ENCODE results near the gene TMEM145.

The TMEM145 gene

GRCh38 chr19:42366673-42367072 lies 53.6 kb downstream of the TMEM145 start:
- no peak for DNase-seq

DNA sequence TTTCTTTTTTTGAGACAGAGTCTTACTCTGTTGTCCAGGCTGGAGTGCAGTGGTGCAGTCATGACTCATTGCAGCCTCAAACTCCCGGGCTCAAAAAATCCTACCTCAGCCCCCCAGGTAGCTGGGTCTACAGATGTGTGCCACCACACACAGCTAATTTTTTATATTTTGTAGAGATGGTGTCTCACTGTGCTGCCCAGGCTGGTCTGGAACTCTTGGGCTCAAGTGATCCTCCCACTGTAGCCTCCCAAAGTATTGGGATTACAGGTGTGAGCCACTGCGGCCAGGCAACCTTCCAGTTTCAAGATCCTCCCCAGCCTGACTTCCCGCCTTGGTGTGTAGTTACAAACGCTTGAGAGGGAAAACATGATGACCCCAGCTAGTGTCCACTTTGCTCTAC lies 54.8 kb downstream of the TMEM145 start:
- no peak for DNase-seq

GRCh38 chr19:42368360-42368759 lies 55.3 kb downstream of the TMEM145 start:
- no peak for DNase-seq

DNA sequence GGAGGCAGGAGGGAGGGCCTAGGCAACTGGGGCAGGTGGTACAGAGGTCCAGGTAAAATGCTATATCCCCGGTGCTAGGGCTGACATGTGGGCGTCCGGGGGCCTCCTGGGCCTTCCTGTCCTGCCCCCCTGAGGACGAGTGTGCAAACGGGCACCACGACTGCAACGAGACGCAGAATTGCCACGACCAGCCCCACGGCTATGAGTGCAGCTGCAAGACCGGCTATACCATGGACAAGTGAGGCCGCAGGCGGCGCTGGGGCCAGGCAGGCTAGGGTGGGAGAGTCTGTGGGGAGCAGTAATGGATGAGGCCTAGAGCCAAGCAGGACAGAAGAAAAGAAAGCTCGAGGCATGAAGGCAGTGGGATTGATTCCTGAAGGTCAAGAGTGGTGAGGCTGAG lies 55.7 kb downstream of the TMEM145 start:
- no peak for DNase-seq

DNA sequence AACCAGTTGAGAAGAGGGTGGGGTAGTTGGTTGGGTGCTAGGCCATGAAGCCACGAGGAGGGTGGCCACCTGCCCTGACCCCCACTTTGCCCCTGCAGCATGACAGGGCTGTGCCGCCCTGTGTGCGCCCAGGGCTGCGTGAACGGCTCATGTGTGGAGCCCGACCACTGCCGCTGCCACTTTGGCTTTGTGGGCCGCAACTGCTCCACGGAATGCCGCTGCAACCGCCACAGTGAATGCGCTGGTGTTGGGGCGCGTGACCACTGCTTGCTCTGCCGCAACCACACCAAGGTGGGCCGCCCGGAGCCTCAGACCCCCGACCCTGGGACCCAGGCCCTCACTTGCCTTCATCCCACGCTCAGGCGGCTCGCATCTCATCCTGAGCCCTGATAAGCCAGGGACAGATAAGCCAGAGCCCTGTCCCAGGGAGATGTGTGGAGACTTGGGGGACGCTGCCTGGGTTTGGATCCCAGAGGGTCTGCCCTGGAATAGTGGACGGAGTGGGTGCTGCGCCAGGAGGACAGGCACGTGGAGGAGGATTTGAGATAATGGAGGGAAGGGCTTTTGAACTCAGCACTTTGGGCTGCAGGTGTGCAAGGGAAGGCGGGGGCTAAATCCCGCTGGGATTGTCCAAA lies 56.4 kb downstream of the TMEM145 start:
- no peak for DNase-seq

GRCh38 chr19:42370068-42370520 lies 57.0 kb downstream of the TMEM145 start:
- DNase-seq, result no peak

DNA sequence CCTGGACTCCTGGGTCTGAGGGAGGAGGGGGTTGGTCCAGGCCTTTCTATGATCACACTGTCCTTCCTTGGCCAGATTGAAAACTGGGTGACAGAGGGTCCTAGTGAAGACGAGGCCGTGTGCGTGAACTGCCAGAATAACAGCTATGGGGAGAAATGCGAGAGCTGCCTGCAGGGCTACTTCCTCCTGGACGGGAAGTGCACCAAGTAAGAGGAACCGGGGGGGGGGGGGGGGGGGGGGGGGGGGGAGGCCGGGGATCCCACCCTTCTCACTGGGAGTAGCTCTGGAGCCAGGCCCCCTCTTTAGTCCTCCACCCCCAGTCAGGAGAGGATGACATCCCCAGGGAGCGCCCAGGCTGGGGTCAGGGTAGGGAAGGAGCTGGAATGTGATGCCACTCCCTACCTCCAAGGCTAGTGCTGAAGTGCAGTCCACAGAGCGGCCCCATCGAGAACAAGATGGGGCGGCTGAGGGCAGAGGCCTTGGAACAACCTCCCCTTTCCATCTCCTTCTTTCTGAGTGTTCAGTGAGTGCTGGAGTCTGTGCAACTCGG lies 57.6 kb downstream of the TMEM145 start:
- DNase-seq, result no peak
